Measurements from ENCODE around the gene UBE3B. TPM values are rescaled to one million over a fixed set of nuclear protein-coding genes. Genes with fewer than 3 reads are reported as not detected.
A peak's percentile ranks its signal among the peaks of the same experiment; 100 is the strongest.
"Not testable (repeated sequence)": the region's sequence is repeated elsewhere in the genome, so short reads cannot be mapped to it uniquely, and the experiment has no call there.

The UBE3B gene
- 26.6 and 40.3 TPM in 2 replicates for total RNA-seq

- peak within 1 kb of the TSS; percentile 80 for H3K4me3 ChIP-seq (ENCODE audit: low read depth, low read length)
- DNase-seq (ENCODE audit: low read depth), result peak; percentile 41
- TF ChIP-seq CTCF (conservative IDR thresholded peaks at IDR 0.05; ENCODE audit: low read depth, low read length), result no peak
These were observed at the start of gene UBE3B, which contains the start of gene KCTD10 for GRCh38 chr12:109477185-109477962. UBE3B (plus strand) TSS chr12:109477634; CDS start chr12:109483552, 5,918 bp downstream. KCTD10 (minus strand) TSS chr12:109477300; CDS start chr12:109477262, 38 bp downstream.

- no peak overlapping the region for H3K4me3 ChIP-seq (ENCODE audit: low read depth, low read length)
- DNase-seq (ENCODE audit: low read depth), result peak; percentile 20
- TF ChIP-seq CTCF (conservative IDR thresholded peaks at IDR 0.05; ENCODE audit: low read depth, low read length), result peak; percentile 100
These were observed 49.3 kb upstream of the UBE3B start for GRCh38 chr12:109428037-109428629.

- DNase-seq (ENCODE audit: low read depth), result not testable (repeated sequence)
These were observed 48.6 kb upstream of the UBE3B start for GRCh38 chr12:109428804-109429203.

GRCh38 chr12:109430244-109430643 is 47.2 kb upstream of the UBE3B start:
- H3K4me3 ChIP-seq (ENCODE audit: low read depth, low read length), result no peak overlapping the region
- DNase-seq (ENCODE audit: low read depth), result no peak
- TF ChIP-seq CTCF (conservative IDR thresholded peaks at IDR 0.05; ENCODE audit: low read depth, low read length), result no peak

More at GRCh38 chr12:109428804-109429203, 48.6 kb upstream of the UBE3B start:
- not testable (repeated sequence) for H3K4me3 ChIP-seq (ENCODE audit: low read depth, low read length)

GRCh38 chr12:109432431-109432830 is 45.0 kb upstream of the UBE3B start:
- H3K4me3 ChIP-seq (ENCODE audit: low read depth, low read length), result no peak overlapping the region
- no peak for DNase-seq (ENCODE audit: low read depth)
- no peak for TF ChIP-seq CTCF (conservative IDR thresholded peaks at IDR 0.05; ENCODE audit: low read depth, low read length)

GRCh38 chr12:109432842-109433304 is 44.6 kb upstream of the UBE3B start:
- peak; percentile 92 for TF ChIP-seq CTCF (conservative IDR thresholded peaks at IDR 0.05; ENCODE audit: low read depth, low read length)
- no peak overlapping the region for H3K4me3 ChIP-seq (ENCODE audit: low read depth, low read length)
- DNase-seq (ENCODE audit: low read depth), result peak; percentile 29

GRCh38 chr12:109433618-109434017 is 43.8 kb upstream of the UBE3B start:
- DNase-seq (ENCODE audit: low read depth), result no peak
- no peak overlapping the region for H3K4me3 ChIP-seq (ENCODE audit: low read depth, low read length)
- peak; percentile 39 for TF ChIP-seq CTCF (conservative IDR thresholded peaks at IDR 0.05; ENCODE audit: low read depth, low read length)
